Stimulated activated CD8-positive, alpha-beta memory T cell treated with anti-CD3 and anti-CD28 coated beads, Interleukin-12 subunit alpha, Interleukin-12 subunit beta, amount 100 ng/mL, for 24 hours (primary cell): ENCODE results near the gene PPA2.
"Not testable (repeated sequence)": the region's sequence is repeated elsewhere in the genome, so short reads cannot be mapped to it uniquely, and the experiment has no call there.

Experiments
- DNase-seq: peaks from one replicate; pipeline ENCODE4 v3.0.0-alpha.2; 2020; ENCODE audit errors: extremely low read depth

The PPA2 gene

DNA sequence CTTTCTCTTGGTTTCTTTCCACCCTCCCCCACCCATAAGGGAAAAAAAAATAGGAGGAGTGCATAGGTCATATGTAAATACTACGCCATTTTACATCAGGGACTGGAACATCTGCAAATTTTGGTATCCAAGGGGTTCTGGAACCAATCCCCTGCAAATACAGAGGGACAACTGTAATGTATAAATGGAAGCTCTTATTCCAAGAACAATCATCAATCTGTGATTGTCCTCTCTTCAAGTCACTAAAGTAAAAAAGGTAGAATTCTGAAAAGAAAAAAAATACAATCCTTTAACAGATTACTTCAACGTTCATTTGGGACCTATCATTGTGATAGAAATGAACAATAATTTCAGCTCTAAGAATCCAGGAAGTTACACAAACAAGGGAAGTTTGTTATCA lies 13.6 kb downstream of the PPA2 start:
- DNase-seq: no peak

DNA sequence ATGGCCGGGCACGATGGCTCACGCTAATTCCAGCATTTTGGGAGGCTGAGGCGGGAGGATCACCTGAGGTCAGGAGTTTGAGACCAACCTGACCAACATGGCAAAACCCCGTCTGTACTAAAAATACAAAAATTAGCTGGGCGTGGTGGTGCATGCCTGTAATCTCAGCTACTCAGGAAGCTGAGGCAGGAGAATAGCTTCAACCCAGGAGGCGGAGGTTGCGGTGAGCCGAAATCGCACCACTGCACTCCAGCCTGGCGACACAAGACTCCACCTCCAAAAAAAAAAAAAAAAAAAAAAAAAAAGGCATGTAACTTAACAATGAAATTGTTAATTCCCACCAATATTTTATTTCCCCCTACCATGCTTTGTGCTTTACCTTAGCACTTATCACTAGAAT lies 15.3 kb downstream of the PPA2 start:
- not testable (repeated sequence) for DNase-seq

DNA sequence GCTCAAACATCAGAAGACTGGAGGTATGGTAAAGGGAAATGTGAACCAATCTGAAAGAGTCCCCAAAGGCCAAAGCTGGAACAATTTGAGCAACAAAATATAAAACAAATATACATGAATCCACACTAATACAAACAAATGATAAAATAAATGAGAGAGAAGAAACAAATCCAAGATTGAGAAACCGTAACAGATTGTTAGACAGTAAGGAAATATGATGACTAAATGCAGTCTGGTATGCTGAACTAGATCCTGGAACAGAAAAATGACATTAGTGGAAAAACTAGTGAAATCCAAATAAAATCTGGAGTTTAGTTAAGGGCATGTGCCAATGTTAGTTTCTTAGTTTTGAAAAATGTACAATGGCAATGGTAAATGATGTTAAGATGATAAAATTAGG lies 15.9 kb downstream of the PPA2 start:
- DNase-seq: no peak

DNA sequence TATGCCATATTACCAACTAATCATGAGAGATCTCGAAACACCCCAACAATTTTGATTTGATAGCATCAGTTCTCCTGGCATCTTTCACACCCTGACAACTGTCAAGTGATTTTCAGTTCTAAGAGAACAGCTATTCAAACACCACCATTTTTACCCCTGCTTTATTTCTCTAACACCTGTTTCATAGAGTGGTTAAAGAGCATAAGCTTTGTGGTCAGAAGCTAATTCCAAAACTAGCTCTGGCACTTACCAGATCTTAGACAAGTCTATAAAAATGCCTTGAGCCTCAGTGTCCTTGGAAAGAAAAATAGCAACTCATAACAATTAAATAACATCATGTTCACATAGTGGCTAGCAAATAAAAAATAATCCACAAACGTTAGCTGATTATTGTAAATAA lies 17.9 kb downstream of the PPA2 start:
- no peak for DNase-seq

DNA sequence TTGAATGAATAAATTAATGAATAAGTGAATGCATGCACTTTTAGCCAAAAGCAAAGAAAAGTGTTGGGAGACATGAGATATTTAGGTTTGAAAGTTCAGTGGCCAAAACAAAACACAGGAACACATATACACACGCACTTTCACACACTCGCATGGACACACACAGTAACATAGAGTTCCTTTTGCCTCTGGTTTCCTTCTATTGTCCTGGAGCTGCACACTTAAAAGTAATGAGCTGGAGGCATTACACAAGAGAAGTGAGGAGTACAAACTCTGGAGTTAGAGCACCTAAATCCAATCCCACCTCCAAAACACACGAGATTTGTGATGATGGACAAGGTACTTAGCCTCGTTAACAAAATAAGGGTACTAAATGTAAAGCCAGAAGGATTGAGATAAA lies 18.7 kb downstream of the PPA2 start:
- no peak for DNase-seq

DNA sequence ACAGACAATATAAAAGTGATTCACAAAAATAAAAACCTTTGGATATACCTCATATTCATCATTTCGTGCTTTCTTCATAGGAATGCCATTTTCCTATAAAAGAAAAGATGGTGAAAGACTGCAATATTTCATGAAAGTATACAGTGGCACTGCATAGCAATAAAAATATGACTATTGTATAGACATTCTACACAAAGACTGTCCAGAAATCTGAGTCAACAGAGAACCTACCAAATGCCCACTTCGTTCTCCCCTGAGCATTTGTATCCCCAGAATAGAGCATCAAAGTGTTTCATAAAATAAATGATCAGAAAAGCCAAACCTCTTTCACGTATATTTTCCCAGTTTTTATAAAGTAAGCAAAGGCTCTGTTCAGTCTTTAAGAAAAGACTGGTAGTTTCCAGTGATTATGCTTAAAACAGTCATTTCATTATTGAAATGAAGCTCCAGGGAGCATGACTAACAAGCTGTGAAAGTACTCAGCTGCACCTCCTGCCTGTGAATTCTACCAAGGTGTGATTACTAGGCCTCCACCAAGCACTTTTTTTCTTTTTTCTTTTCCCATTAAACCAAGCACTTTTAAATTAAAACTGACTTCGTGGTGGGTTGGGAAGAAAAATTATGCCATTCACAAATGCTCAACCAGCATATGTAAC lies 20.2 kb downstream of the PPA2 start:
- no peak for DNase-seq

DNA sequence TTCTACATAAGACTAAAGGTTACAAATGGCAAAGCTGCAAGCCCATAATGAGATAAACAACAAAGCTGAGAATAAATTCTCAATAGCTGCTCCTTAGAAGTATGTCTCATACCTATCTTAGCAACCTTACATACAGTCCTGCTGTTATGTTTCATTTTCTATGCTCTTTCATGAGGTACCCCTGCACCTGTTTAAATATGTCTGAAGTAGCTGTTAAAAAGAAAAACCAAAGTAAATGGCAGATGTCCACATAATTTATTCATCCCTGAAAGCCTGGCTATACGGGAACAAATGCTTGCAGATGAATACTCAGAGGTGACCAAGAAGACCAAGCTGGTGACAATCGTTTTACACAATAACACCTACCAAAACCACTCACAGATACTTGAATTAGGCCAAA lies 22.5 kb downstream of the PPA2 start:
- no peak for DNase-seq

DNA sequence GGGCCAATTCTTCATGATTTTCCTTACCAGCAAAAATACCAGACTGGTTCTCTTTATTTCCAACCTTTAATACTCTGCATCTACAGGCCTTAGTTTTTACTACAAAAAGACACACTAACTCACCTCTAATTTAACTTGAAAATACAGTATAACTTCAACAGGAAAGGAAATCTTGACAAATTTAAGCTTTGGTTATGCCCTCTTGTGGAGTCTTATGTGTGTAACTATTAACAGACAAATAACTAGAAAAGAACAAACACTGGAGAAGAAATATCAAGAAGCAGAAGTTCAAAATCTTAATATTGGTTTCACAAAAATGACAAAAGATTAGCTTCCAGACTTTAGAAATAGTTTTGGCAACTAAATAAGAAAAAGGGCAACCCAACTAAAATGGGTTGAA lies 33.0 kb downstream of the PPA2 start:
- no peak for DNase-seq

DNA sequence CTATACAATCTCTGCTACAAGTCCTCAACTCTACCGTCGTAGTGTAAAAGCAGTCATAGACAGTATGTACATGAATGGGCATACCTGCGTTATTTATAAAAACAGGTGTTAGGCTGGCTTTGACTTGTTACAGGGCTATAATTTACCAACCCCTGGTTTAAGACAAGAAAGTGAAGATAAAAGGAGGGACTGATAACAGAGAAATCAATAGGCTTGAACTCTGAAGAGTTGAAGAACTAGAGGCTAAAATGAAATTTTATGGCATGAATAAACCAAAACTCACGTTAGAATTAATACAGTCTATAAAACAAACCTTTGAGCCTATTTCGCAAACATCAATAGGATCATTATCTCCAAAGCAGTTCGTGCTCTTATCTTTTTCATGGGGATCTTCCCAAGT lies 36.2 kb downstream of the PPA2 start:
- DNase-seq: no peak

DNA sequence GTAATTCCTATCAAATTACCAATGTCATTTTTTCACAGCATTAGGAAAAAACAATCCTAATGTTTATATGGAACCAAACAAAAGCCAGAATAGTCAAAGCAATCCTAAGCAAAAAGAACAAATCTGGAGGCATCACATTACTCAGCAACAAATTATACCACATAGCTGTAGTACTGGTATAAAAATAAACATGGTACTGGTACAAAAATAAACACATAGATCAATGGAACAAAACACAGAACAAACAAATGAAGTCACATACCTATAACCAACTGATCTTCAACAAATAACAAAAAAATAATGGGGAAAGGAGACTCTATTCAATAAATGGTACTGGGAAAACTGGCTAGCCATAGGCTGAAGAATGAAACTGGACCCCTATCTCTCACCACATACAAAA lies 37.4 kb downstream of the PPA2 start:
- no peak for DNase-seq

DNA sequence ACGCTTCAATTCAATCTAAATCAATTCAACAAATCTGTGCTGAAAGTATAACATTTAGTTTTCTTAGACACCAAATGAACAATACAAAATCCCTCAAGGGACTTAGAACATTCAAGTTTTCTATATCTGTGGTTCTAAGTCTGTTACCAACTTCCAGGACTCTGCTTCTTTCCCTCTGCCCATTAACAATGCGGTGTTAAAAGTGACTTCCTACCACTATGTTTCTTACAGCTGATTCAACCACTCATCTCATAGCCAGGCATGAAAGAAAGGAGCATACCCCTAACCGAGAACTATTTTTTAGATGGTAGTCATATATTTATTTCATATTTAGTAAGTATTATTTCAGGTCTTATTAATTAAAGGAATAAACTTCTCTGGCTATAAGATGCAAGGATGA lies 38.9 kb downstream of the PPA2 start:
- no peak for DNase-seq

DNA sequence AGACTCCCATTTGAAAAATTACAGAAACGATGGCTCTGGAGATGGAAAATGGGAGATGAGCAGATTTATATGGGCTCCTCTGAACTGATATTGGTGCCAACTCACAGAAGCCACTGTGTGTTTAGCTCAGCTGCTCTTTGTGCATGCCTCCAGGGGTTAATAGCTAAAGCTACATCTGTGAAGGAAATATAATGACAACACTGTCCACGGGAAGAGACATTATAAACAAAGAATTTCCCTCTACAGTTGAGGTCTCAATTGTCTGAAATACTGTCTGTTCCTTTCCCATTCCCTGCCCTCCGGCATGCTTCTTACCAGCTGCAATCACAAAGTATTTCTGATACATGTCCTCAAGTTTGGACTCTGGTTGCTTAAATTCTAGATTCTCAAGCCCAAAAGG lies 40.4 kb downstream of the PPA2 start:
- no peak for DNase-seq

DNA sequence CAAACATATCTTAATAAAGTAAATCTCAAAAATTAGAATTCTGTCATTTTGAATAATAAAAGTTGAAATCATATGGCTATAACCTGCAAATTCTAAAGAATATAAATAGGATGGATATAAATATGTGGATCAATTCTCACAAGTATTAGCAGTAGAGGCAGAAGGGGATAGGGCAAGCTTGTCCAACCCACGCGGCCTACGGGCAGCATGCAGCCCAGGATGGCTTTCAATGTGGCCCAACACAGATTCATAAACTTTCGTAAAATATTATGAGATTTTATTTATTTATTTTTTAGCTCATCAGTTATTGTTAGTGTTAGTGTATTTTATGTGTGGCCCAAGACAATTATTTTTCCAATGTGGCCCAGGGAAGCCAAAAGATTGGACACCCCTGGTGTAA lies 41.4 kb downstream of the PPA2 start:
- no peak for DNase-seq

DNA sequence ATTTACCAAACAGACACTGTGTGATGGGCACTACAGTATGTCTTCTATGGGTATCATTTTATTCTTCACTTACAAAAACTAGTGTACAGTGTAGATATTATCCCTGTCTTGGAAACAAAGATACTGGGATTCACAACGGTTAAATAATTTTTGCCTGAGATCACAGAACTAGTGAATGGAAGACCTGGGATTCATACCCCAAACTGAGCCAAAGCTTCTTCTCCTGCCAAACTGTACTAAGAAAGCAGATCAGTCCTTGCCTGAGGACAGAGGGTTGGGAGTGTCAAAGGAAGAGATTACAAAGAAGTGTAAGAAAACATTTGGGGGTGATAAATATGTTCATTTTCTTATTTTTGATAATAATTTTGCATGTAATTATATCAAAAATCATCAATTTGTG lies 43.1 kb downstream of the PPA2 start:
- no peak for DNase-seq

DNA sequence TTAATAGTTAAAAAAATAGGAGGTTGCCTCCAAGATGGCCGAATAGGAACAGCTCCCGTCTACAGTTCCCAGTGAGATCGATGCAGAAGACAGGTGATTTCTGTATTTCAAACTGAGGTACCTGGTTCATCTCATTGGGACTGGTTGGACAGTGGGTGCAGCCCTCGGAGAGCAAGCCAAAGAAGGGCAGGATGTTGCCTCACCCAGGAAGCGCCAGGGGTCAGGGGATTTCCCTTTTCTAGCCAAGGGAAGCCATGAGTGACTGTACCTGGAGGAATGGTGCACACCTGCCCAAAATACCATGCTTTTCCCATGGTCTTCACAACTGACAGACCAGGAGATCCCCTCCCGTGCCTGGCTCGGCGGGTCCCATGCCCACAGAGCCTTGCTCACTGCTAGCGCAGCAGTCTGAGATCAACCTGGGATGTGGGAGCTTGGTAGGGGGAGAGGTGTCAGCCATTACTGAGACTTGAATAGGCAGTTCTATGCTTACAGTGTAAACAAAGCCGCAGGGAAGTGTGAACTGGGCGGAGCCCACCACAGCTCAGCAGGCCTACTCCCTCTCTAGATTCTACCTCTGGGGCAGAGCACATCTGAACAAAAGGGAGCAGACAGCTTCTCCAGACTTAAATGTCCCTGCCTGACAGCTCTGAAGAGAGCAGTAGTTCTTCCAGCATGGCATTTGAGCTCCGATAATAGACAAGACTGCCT lies 47.5 kb downstream of the PPA2 start:
- no peak for DNase-seq

DNA sequence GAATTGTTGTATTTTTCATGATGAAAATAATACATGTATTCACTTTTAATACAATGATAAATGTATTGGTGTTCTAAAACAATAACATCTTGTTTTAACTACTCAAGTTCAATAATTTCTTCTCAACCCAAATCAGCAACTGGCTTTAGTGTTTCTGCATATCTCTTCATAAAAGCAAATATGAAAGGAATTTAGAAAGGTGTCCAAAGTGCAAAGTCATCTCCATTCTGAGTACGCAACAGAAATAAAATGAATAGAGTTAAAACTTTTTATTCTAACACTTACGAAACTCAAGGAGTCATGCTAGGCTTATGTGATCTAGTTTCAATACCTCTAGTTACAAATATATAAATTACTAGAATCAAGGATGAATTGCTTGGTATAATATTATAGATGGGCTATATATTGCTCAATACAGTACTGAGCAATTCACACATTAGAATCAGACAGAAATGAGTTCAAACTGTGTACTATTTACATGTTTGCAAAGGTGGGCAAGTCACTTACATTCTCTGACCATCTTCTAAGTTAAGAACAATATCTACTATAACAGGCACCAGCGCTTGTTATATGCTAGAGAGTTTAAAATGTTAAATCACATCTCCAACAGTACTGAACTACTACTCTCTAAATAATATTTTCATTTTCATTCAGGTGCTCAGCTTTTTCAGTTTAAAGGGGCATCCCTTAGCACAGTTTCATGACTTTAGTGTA lies 51.5 kb downstream of the PPA2 start:
- no peak for DNase-seq

DNA sequence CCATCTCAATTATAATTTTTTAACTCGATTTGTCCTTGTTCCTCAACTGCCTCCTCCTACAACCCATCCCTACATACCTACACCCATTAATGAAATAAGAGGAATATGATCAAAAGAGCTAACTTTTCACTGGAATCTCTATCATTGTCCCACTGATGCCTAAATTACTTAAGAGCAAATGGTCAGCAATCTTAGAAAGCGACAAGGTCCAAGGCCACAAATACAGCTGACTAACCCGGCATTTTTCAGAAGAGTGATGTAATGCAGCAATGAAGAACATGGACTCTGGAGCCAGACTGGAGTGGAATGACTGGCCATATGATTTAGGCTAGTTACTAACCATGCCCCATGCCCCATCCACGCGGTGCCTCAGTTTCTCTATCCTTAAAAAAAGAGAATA lies 56.2 kb downstream of the PPA2 start:
- no peak for DNase-seq

DNA sequence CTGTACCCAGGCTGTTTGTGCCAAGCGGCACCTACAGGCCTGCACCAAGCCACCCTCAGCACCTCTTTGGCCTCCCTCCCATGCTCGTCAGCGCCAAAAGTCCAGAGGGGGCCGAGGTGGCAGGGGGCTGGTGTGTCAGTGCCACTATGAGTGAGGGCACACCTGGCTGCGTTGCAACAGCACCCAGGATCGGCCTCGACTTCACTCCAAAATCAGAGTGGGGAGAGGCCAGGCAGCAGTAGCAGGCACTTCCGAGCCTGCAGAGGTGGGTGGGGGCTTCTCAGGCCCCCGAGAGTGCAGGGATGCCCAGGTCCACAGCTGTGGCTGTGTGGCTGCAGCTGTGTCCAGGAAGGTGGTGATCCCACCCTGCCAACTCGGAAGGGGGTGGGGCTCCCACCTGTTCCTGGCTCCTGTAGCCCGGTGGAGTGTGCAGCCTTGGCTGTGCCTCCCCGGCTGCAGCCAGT lies 58.5 kb downstream of the PPA2 start:
- DNase-seq: no peak

DNA sequence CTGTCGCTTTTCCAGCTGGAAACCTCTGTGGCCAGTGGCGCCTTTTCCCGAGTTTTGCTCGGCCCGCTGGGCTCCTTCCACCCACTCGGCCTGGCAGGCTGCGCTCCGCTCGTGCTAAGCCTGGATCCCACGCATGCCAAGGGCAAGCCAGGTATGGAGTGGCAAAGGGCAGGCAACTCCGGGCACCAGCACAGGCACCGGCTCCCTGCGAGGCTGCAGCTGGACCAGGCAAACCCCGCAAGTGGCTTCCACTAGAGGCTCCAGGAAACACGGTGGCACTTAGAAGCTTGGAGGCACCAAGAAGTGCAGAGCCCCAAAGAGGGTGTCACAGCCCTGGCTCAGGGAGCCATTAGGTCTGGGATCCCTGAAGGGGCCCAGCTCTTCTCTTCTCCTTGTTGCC lies 59.5 kb downstream of the PPA2 start:
- DNase-seq: no peak

DNA sequence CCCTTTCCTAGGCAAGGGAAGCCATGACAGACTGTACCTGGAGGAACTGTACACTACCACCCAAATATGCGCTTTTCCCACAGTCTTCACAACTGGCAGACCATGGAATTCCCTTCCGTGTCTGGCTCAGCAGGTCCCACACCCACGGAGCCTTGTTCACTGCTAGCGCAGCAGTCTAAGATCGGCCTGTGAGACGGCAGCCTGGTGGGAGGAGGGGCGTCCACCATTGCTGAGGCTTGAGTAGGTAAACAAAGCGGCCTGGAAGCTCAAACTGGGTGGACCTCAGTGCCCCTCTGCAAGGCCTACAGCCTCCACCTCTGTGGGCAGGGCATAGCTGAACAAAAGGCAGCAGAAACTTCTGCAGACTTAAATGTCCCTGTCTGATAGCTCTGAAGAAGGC lies 64.7 kb downstream of the PPA2 start:
- DNase-seq: not testable (repeated sequence)

DNA sequence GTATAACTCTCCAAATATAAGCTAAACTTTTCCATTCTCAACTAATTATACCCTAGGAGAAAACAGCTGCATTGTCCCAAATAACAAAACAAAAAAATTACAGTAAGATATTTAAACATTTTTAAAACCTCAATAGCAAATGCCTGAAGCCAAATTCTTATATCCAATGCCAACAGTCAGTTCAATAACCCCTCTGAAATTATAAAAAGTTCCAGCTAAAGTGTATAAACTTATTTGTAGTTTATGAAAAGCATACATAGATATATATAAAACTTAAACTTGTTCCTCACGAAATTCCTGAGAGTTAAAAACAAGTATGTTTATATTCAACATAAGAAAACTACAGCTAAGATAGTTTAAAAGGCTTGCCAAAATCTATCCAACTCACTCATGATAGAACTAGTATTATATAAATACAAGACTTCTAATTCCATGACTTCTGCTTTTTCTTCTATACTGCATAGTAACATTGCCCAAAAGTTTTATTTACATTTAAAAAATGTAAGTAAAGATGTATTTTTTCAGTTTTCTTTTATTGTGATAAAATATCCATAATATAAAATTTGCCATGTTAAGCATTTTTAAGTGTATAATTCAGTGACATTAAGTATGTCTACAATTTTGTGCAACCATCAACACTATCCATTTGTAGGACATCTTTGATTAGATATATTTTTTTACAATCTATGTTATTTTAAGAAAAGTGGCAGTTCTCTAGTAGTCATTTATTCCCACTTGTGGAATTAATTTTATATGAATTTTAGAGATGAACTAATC lies 72.8 kb downstream of the PPA2 start:
- DNase-seq: no peak

DNA sequence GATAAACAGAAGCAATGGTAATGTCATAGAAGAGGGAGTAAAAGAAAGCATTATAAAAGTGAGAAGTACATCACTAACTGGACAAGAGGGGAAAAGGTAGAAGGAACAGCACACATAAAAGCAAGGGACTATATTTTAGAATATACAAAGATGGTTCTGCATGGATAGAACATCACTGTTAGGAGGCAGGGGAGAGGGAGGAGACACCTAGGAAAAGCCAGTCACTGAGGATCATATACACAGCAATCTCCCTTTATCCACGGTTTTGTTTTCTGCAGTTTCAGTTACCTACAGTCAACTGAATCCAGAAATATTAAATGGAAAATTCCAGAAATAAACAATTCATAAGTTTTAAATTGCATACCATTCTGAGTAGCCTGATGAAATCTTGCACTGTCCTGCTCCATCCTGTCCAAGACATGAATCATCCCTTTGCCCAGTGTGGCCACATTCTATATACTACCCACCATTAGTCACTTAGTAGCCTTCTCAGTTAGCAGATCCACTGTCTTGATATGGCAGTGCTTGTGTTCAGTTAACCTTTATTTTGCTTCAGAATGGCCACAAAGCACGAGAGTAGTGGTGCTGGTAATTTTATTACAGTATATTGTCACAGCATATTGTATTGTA lies 74.2 kb downstream of the PPA2 start:
- DNase-seq: no peak
